Pancreas (tissue), 10 donors: Measurements from ENCODE around the gene COL19A1. TPM values are rescaled to one million over a fixed set of nuclear protein-coding genes. Genes with fewer than 3 reads are reported as not detected.

Source experiments
- ATAC-seq, 4 donors: fragments of 200-7000 bp; cut with Tn5 transposase; one replicate each; pipeline versions ENCODE4 v1.8.0 to v1.9.1; 2020; ENCODE audit warnings: mild to moderate bottlenecking in 4 of 4, moderate library complexity in 4 of 4
- DNase-seq, 6 donors: peaks; one replicate each; pipeline ENCODE4 v3.0.0-alpha.2; 2020
- FAIRE-seq: peaks from 2 replicates; lab custom pipeline; 2012; peaks lifted over from hg19 to GRCh38; lab: Jason Lieb, UNC
- H3K27ac ChIP-seq, 4 donors: fragments of 200-600 bp; sonication (generic); 1 replicate in 3 of 4; 2 replicates in 1 of 4; pipeline versions ENCODE4 v1.5.0 to v1.8.0; 2020
- H3K27me3 ChIP-seq, 4 donors: fragments of 200-600 bp; one replicate each; pipeline ENCODE4 v1.8.0; 2021
- H3K36me3 ChIP-seq, 3 donors: fragments of 200-600 bp; sonication (generic) in 1 of 3; one replicate each; pipeline versions ENCODE4 v1.5.0 to v1.8.0; 2020 to 2021
- H3K4me1 ChIP-seq, 3 donors: fragments of 200-600 bp; one replicate each; pipeline ENCODE4 v1.8.0; 2021
- H3K4me3 ChIP-seq, 4 donors: fragments of 200-600 bp; sonication (generic) in 2 of 4; one replicate each; pipeline versions ENCODE4 v1.5.0 to v1.8.0; 2020 to 2021
- H3K9me3 ChIP-seq, 4 donors: fragments of 200-600 bp; one replicate each; pipeline ENCODE4 v1.8.0; 2021
- CTCF ChIP-seq, 4 donors: fragments of 200-600 bp; sonication (generic) in 3 of 4; IDR thresholded peaks; one replicate each; pipeline versions ENCODE4 v1.5.0 to v1.8.0; 2021; ENCODE audit warnings: antibody characterized with exemption in 4 of 4
- WGBS, 2 donors: extraction: QIAGEN DNeasy Blood & Tissue Kit; methylation state at CpG; one replicate each; pipeline ENCODE4 v1.1.7; 2013; 5-methylcytosine and 5-hydroxymethylcytosine counted together
- intact Hi-C, 3 donors: fragments of 100-400 bp; cut with DNase I; formaldehyde crosslinking; loops; one replicate each; pipeline versions ENCODE4 v1.11.1 to v1.14.2; 2022
- polyA plus RNA-seq, 2 donors: library from polyadenylated mRNA; stranded (reverse); fragments of 200-250 nt; gene quantifications; one replicate each; pipeline ENCODE4 v1.2.3, GENCODE V29; 2013
- total RNA-seq, 6 donors: library from RNA; stranded (reverse); fragmentation: NEBNext Ultra II Directional in 4 of 6; extraction: Animal tissue kit (Norgen Biotek cat#: 25700) in 4 of 6; gene quantifications; one replicate each; pipeline versions ENCODE4 v1.2.1 to v1.2.4, GENCODE V29; 2021 to 2023
- donor health status: healthy with polysubstance abuse.
- donor health status: DM: no; HTN: no; CAD: no; lungs with moderate emphysema.
- donor health status: DM: no; HTN: no; CAD: no.
- donor health status: control.
- donor health status: control.
- donor health status: Bipolar disorder and iron deficiency.
- donor health status: DM: yes; HTN: yes; CAD: no.
- donor health status: DM: no; HTN: no; CAD: no.
- donor health status: DM: no; HTN: no; CAD: no.
- donor health status: DM: yes; HTN: yes; CAD: no.

Gene COL19A1
- total and polyA plus RNA-seq, 8 donors = 0.04 to 0.86 (median 0.37) TPM

GRCh38 chr6:70028246-70028645, 161.9 kb downstream of the COL19A1 start:
- no peaks in the 10 kb centered on the region for H3K27me3 ChIP-seq
- H3K36me3 ChIP-seq = no peaks in the 10 kb centered on the region
- no peak overlapping the region for H3K4me3 ChIP-seq
- WGBS, 2 donors = 64 to 70% methylated on average over 1 of the region's 1 CpG
- FAIRE-seq (no peak), DNase-seq (no peak), ATAC-seq (no peak)
- intact Hi-C loops = no loop called here
- H3K4me1 ChIP-seq = no peaks in the 10 kb centered on the region
- no peaks in the 10 kb centered on the region for H3K9me3 ChIP-seq
- TF ChIP-seq CTCF (IDR thresholded peaks at IDR 0.05) = no peak
- H3K27ac ChIP-seq = no peak overlapping the region

GRCh38 chr6:70028926-70029325, 162.6 kb downstream of the COL19A1 start:
- no peak overlapping the region for H3K27ac ChIP-seq
- no peak overlapping the region for H3K4me3 ChIP-seq
- ATAC-seq = no peak
- no peaks in the 10 kb centered on the region for H3K9me3 ChIP-seq
- intact Hi-C loops = no loop called here
- H3K36me3 ChIP-seq = no peaks in the 10 kb centered on the region
- DNase-seq = no peak
- no peaks in the 10 kb centered on the region for H3K4me1 ChIP-seq
- H3K27me3 ChIP-seq = no peaks in the 10 kb centered on the region
- FAIRE-seq = no peak
- no peak for TF ChIP-seq CTCF (IDR thresholded peaks at IDR 0.05)

- WGBS, 2 donors = 94 to 95% methylated on average over 3 of the region's 3 CpGs
- no peak overlapping the region for H3K4me3 ChIP-seq
- intact Hi-C loops = no loop called here
- no peak for TF ChIP-seq CTCF (IDR thresholded peaks at IDR 0.05)
- no peaks in the 10 kb centered on the region for H3K27me3 ChIP-seq
- no peak overlapping the region for H3K27ac ChIP-seq
- ATAC-seq (no peak), FAIRE-seq (no peak), DNase-seq (no peak)
- H3K36me3 ChIP-seq = no peaks in the 10 kb centered on the region
- H3K9me3 ChIP-seq = no peaks in the 10 kb centered on the region
- no peaks in the 10 kb centered on the region for H3K4me1 ChIP-seq
Measured at GRCh38 chr6:70033781-70034180, 167.4 kb downstream of the COL19A1 start.

GRCh38 chr6:70037445-70037844, 171.1 kb downstream of the COL19A1 start:
- 78% methylated on average over 1 of the region's 1 CpG for WGBS, 2 donors
- FAIRE-seq = no peak

GRCh38 chr6:70040766-70041165, 174.4 kb downstream of the COL19A1 start:
- H3K4me1 ChIP-seq = no peaks in the 10 kb centered on the region
- WGBS, 2 donors = 65 to 78% methylated on average over 2 of the region's 2 CpGs
- DNase-seq (no peak), FAIRE-seq (no peak), ATAC-seq (no peak)
- H3K27ac ChIP-seq = no peak overlapping the region
- H3K27me3 ChIP-seq = no peaks in the 10 kb centered on the region
- H3K9me3 ChIP-seq = no peaks in the 10 kb centered on the region
- H3K4me3 ChIP-seq = no peak overlapping the region
- no peak for TF ChIP-seq CTCF (IDR thresholded peaks at IDR 0.05)
- intact Hi-C loops = no loop called here
- no peaks in the 10 kb centered on the region for H3K36me3 ChIP-seq

More at GRCh38 chr6:70037445-70037844, 171.1 kb downstream of the COL19A1 start:
- TF ChIP-seq CTCF (IDR thresholded peaks at IDR 0.05) = no peak
- Histone ChIP-seq H3K9me3 (no peaks in the 10 kb centered on the region), H3K36me3 (no peaks in the 10 kb centered on the region), H3K4me1 (no peaks in the 10 kb centered on the region), H3K4me3 (no peak overlapping the region), H3K27ac (no peak overlapping the region), H3K27me3 (no peaks in the 10 kb centered on the region)
- intact Hi-C loops = no loop called here
- ATAC-seq = no peak
- DNase-seq = no peak
